UCSD-AML1 (cell line): ENCODE measurements around the gene ZFYVE28.
A peak's percentile ranks its signal among the peaks of the same experiment; 100 is the strongest.
"Not testable (repeated sequence)": the region's sequence is repeated elsewhere in the genome, so short reads cannot be mapped to it uniquely, and the experiment has no call there.

Source experiments
- DNase-seq: peaks from one replicate; lab custom pipeline; 2025; ENCODE audit not compliant: unreplicated experiment; lab: John Stamatoyannopoulos, UW

ZFYVE28 gene

GRCh38 chr4:2446656-2447564 is 28.5 kb upstream of the ZFYVE28 start:
- DNase-seq: no peak

DNA sequence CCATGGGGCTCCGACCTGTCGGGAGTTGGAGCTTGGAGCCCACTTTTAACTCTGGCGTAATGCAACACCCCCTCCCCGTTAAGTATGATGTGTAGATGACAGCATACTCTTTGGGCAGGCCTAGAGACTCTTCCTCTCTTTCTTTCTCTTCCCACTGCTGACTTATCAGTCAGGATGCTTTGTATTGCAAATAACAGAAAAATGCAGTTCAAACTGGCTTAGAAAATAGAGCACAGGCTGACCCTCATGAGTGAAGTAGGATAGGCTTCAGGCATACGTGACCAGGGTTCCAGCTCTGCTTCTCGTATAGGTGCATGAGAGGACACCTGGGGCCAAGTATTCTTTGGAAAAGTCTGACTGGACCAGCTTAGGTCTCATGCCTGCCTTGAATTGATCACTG is 27.1 kb upstream of the ZFYVE28 start:
- DNase-seq: no peak

GRCh38 chr4:2445130-2445529 is 26.7 kb upstream of the ZFYVE28 start:
- no peak for DNase-seq

GRCh38 chr4:2443956-2444740 is 25.7 kb upstream of the ZFYVE28 start:
- DNase-seq: no peak

GRCh38 chr4:2443061-2443730 is 24.8 kb upstream of the ZFYVE28 start:
- DNase-seq: no peak

GRCh38 chr4:2442175-2442993 is 23.9 kb upstream of the ZFYVE28 start:
- DNase-seq: no peak

DNA sequence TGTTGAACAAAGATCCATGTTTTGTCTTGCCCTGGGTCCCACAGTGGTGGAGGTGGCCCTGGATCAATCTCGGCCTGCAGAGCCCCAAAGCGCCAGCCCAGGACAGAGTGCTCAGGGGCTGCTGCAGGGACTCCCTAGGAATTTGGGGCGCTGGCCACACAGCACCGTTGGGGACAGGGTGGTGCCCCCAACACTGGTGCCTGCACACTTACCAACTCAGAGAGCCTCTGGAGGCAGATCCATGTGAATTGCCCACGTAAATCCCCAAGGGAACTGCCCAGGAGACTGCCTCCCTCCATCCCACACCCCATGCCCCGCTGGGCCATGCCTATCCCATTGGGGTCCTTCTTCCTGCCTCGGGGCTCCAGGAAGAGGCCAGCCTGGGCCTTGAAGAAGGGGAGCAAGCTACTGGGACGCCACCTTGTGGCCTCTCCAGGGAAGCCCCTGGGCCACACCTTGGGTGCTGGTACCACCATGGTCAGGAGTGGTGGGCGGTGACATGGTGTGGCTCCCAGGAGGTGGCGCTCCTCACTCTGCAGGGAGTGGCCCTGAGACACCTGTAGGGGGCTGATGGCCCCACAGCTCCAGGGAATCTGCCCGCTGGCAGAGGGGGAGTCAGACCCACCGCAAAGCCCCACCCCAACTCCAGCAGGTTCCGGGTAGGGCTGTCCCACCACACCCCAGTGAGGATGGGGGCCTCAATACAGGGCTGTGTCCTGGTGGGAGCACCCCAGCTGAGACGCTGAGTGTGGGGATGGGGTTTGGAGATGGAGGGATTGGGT is 23.1 kb upstream of the ZFYVE28 start:
- peak; percentile 85 for DNase-seq

DNA sequence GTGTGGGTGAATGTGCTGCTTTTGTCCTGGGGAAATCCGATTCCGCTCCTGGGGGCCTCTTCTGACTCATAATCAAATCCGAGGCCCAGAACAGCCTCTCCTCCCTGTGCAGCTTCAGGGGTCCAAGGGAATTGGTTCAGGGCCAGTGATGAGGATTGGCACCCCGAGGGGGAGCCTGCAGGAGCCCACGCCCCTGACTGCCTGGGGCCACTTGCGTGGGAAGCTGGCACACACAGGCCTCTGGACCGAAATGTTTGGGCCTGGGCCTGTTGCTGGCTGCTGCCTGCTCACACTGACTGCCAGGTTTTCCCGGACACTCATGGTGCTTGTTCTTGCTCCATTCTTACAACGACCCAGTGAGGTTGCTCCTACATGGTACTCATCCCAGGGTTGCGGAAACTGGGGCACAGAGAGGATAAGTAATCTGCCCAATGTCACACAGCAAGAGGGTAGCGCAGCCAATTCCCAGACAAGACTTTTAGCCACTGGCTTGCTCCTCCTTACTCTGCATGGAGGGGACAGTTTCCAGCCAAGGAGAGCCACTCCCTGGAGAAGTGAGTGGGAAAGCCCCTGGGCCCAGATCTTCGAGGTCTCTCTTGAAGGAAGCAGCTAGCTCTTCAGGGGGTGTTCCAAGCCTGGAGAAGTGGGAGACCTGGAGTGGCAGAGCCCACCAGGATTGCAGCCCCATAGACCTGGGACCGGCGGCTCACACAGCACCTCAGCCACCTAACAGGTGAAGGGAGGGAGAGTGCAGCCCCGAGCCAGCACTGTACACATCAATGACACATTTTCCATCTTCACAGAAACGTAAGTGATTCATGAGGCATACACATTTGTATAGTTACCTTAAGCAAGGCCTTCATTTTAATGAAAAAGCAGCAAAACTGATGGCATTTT is 20.6 kb upstream of the ZFYVE28 start:
- no peak for DNase-seq

GRCh38 chr4:2437475-2438215 is 19.2 kb upstream of the ZFYVE28 start:
- DNase-seq: no peak

DNA sequence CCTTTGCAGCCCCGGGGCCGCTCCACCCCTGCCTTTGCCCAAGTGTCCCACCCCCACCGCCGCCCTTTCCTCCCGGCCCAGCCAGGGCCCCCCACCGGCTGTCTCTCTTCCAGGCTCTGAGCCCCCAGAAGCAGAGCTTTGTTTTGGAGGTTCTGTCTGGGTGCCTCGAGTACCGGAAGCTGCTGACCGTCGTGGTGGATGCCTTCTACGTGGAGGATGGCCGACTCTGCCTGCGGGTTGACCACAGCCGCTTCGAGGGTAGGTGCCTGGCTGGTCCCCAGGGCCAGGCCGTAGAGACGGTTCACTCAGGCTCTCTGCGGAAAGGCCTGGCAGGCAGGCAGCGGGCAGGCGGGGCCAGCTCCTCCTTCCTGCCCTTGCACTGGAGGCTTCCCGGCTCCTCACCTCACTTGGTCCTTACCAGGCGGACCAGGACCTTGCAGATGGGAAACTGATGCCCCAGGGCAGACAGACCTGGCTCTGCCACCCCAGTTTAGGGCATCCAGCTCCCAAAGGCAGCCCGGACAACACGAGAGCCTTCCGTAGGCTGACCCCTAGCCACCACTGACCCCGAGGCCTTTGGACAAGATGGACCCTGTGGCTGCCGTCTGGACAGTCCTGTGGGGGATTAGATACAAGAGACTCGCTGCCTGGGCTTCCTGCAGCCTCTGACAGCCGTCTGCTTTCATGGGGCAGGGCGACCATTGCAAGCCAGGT is 18.5 kb upstream of the ZFYVE28 start:
- no peak for DNase-seq

GRCh38 chr4:2436301-2436700 is 17.9 kb upstream of the ZFYVE28 start:
- no peak for DNase-seq

GRCh38 chr4:2434420-2434819 is 16.0 kb upstream of the ZFYVE28 start:
- no peak for DNase-seq

- no peak for DNase-seq
Observed at GRCh38 chr4:2433609-2434350, 15.3 kb upstream of the ZFYVE28 start.

GRCh38 chr4:2432991-2433530 is 14.6 kb upstream of the ZFYVE28 start:
- peak; percentile 27 for DNase-seq

- DNase-seq: no peak
Observed at GRCh38 chr4:2432004-2432403, 13.6 kb upstream of the ZFYVE28 start.

- not testable (repeated sequence) for DNase-seq
Observed at GRCh38 chr4:2429945-2430757, 11.7 kb upstream of the ZFYVE28 start.
